Activated CD4-positive, alpha-beta T cell treated with anti-CD3 and anti-CD28 coated beads for 36 hours (primary cell): ENCODE measurements around the gene FTSJ3. TPM values are rescaled to one million over a fixed set of nuclear protein-coding genes. Genes with fewer than 3 reads are reported as not detected.
"Not testable (repeated sequence)": the region's sequence is repeated elsewhere in the genome, so short reads cannot be mapped to it uniquely, and the experiment has no call there.

Experiments
- ATAC-seq: fragments of 200-7000 bp; cut with Tn5 transposase; one replicate; pipeline ENCODE4 v1.10.0; 2021; ENCODE audit warnings: mild to moderate bottlenecking, moderate library complexity
- CTCF ChIA-PET: fragments of 350-600 bp; sonication (Branson Sonifier 250); formaldehyde crosslinking; loops from one replicate; lab custom pipeline; 2021; ENCODE audit warnings: antibody characterized with exemption; lab: Charles Lee
- POLR2A ChIA-PET: fragments of 350-600 bp; sonication (Branson Sonifier 250); formaldehyde crosslinking; loops from one replicate; lab custom pipeline; 2021; ENCODE audit warnings: antibody characterized with exemption, inconsistent platforms; lab: Charles Lee
- DNase-seq: peaks from one replicate; pipeline ENCODE4 v3.0.0-alpha.2; 2020
- H3K27ac Mint-ChIP-seq: one replicate; pipeline ENCODE4 v1.8.0; 2021; ENCODE audit warnings: mixed read lengths
- H3K27me3 Mint-ChIP-seq: one replicate; pipeline ENCODE4 v1.8.0; 2021; ENCODE audit warnings: mixed read lengths
- H3K36me3 Mint-ChIP-seq: one replicate; pipeline ENCODE4 v1.8.0; 2021; ENCODE audit warnings: low read depth, mixed read lengths
- H3K4me1 Mint-ChIP-seq: one replicate; pipeline ENCODE4 v1.8.0; 2021; ENCODE audit warnings: mixed read lengths
- H3K4me3 Mint-ChIP-seq: one replicate; pipeline ENCODE4 v1.8.0; 2021; ENCODE audit warnings: mild to moderate bottlenecking, moderate library complexity, mixed read lengths
- H3K9me3 Mint-ChIP-seq: one replicate; pipeline ENCODE4 v1.8.0; 2021; ENCODE audit warnings: low read depth, mixed read lengths
- intact Hi-C, 2 experiments: fragments of 100-400 bp; cut with DNase I in 1 of 2; cut with micrococcal nuclease in 1 of 2; formaldehyde crosslinking; loops; one replicate each; pipeline versions ENCODE4 v1.14.2 to v1.15.1; 2022 to 2024; cut with DNase I, micrococcal nuclease
- total RNA-seq, 2 experiments: library from RNA; stranded (reverse); gene quantifications; one replicate each; pipeline ENCODE4 v1.2.3, GENCODE V29; 2021

FTSJ3 gene
- total RNA-seq, result 10 to 100 TPM; 52.1 to 61.2 TPM

- Mint-ChIP-seq H3K9me3 (no peaks in the 10 kb centered on the region), H3K4me1 (peaks cover 72% of the 10 kb centered on the region), H3K27me3 (no peaks in the 10 kb centered on the region), H3K4me3 (peak within 1 kb of the TSS; percentile 88), H3K36me3 (peaks cover 84% of the 10 kb centered on the region), H3K27ac (peak within 1 kb of the TSS; percentile 99)
- POLR2A ChIA-PET, result interaction anchor here (0.9 to 2.5 kb wide), 4 partner anchors 9 to 54 kb away, joined by 3 to 20 read pairs (median 6); partner anchors contain the start of genes CCDC47, DDX42 and SMARCD2
- intact Hi-C loops, result loop anchor here (1.0 to 10.0 kb wide), 10 partner anchors 16 to 860 kb away; partner anchors contain the start of genes CCDC47 (in 2 of the 2), MAP3K3 (in 2 of the 2), STRADA (in 2 of the 2) and CEP95 (in 1 of the 2)
- CTCF ChIA-PET, result interaction anchor here (1.0 to 1.6 kb wide), 6 partner anchors 12 to 129 kb away, joined by 3 to 6 read pairs (median 4); partner anchors contain the start of genes DDX42 and SMARCD2
- peak; percentile 94 for ATAC-seq
- peak; percentile 97 for DNase-seq
Observed at GRCh38 chr17:63827002-63827800, at the start of gene FTSJ3, which contains the start of gene PSMC5. TSS of gene FTSJ3 (minus strand) at chr17:63827663. CDS start at chr17:63826902, 761 bp downstream. TSS of gene PSMC5 (plus strand) at chr17:63827431. CDS start at chr17:63827491, 60 bp downstream.

- CTCF ChIA-PET, result interaction anchor here (0.9 kb wide), 1 partner anchor 10 kb away, joined by 6 read pairs; no protein-coding TSS in a partner anchor
- H3K27me3 Mint-ChIP-seq, intact Hi-C loops, H3K27ac Mint-ChIP-seq, H3K9me3 Mint-ChIP-seq, H3K4me3 Mint-ChIP-seq, ATAC-seq, DNase-seq, H3K36me3 Mint-ChIP-seq, H3K4me1 Mint-ChIP-seq: not testable (repeated sequence)
- POLR2A ChIA-PET, result interaction anchor here (0.6 kb wide), 1 partner anchor 259 kb away, joined by 7 read pairs; no protein-coding TSS in a partner anchor
Observed at GRCh38 chr17:63874693-63875092, 47.2 kb upstream of the FTSJ3 start.

- H3K4me3 Mint-ChIP-seq, DNase-seq, H3K36me3 Mint-ChIP-seq, intact Hi-C loops, ATAC-seq, H3K27ac Mint-ChIP-seq, H3K27me3 Mint-ChIP-seq, H3K4me1 Mint-ChIP-seq, H3K9me3 Mint-ChIP-seq: not testable (repeated sequence)
- ChIA-PET POLR2A (interaction anchor here (0.6 kb wide), 1 partner anchor 260 kb away, joined by 7 read pairs; no protein-coding TSS in a partner anchor), CTCF (interaction anchor here (0.9 kb wide), 1 partner anchor 9 kb away, joined by 6 read pairs; no protein-coding TSS in a partner anchor)
Observed at GRCh38 chr17:63874061-63874626, 46.7 kb upstream of the FTSJ3 start.

GRCh38 chr17:63873577-63873976 lies 46.1 kb upstream of the FTSJ3 start, which contains the start of gene CSH2:
TSS of gene CSH2 (minus strand) at chr17:63873677. CDS start at chr17:63873614, 63 bp downstream.
- H3K36me3 Mint-ChIP-seq, H3K27me3 Mint-ChIP-seq, ATAC-seq, H3K4me1 Mint-ChIP-seq, H3K27ac Mint-ChIP-seq, CTCF ChIA-PET, DNase-seq, H3K4me3 Mint-ChIP-seq, POLR2A ChIA-PET, H3K9me3 Mint-ChIP-seq, intact Hi-C loops: not testable (repeated sequence)

- H3K4me3 Mint-ChIP-seq, H3K4me1 Mint-ChIP-seq, H3K9me3 Mint-ChIP-seq, H3K27ac Mint-ChIP-seq, ATAC-seq, H3K36me3 Mint-ChIP-seq, H3K27me3 Mint-ChIP-seq, CTCF ChIA-PET, POLR2A ChIA-PET, intact Hi-C loops, DNase-seq: not testable (repeated sequence)
Observed at GRCh38 chr17:63871646-63872365, 44.3 kb upstream of the FTSJ3 start.

GRCh38 chr17:63870292-63870665 lies 42.8 kb upstream of the FTSJ3 start:
- H3K4me1 Mint-ChIP-seq, H3K9me3 Mint-ChIP-seq, H3K4me3 Mint-ChIP-seq, ATAC-seq, H3K27me3 Mint-ChIP-seq, DNase-seq, H3K27ac Mint-ChIP-seq, POLR2A ChIA-PET, intact Hi-C loops, H3K36me3 Mint-ChIP-seq: not testable (repeated sequence)
- CTCF ChIA-PET, result interaction anchor here (0.8 to 1.7 kb wide), 5 partner anchors 10 to 22 kb away, joined by 3 to 7 read pairs (median 3); partner anchors contain the start of gene GH2

GRCh38 chr17:63869491-63870291 lies 42.2 kb upstream of the FTSJ3 start:
- intact Hi-C loops, POLR2A ChIA-PET, H3K9me3 Mint-ChIP-seq, H3K27me3 Mint-ChIP-seq, H3K36me3 Mint-ChIP-seq, H3K27ac Mint-ChIP-seq, H3K4me1 Mint-ChIP-seq, H3K4me3 Mint-ChIP-seq, DNase-seq, ATAC-seq: not testable (repeated sequence)
- CTCF ChIA-PET, result interaction anchor here (0.8 to 1.7 kb wide), 5 partner anchors 10 to 21 kb away, joined by 3 to 7 read pairs (median 3); partner anchors contain the start of gene GH2

- POLR2A ChIA-PET, result interaction anchor here (0.6 to 0.7 kb wide), 2 partner anchors 153 to 194 kb away, joined by 3 to 9 read pairs; no protein-coding TSS in a partner anchor
- CTCF ChIA-PET, result interaction anchor here (0.6 to 4.1 kb wide), 20 partner anchors 9 to 424 kb away, joined by 3 to 22 read pairs (median 4); partner anchors contain the start of genes ICAM2 and SMARCD2
- H3K4me3 Mint-ChIP-seq, H3K4me1 Mint-ChIP-seq, H3K27me3 Mint-ChIP-seq, DNase-seq, H3K36me3 Mint-ChIP-seq, ATAC-seq, H3K9me3 Mint-ChIP-seq, H3K27ac Mint-ChIP-seq: not testable (repeated sequence)
- intact Hi-C loops, result loop anchor here in 1 of 2 experiments (1.0 kb wide), 1 partner anchor 40 kb away; no protein-coding TSS in a partner anchor
Observed at GRCh38 chr17:63866625-63867024, 39.2 kb upstream of the FTSJ3 start.

GRCh38 chr17:63859257-63859656 lies 31.8 kb upstream of the FTSJ3 start:
- H3K4me3 Mint-ChIP-seq, result no peak overlapping the region
- H3K9me3 Mint-ChIP-seq, result no peaks in the 10 kb centered on the region
- DNase-seq (no peak), ATAC-seq (no peak)
- ChIA-PET POLR2A (no interaction called here), CTCF (interaction anchor here (0.5 to 3.3 kb wide), 10 partner anchors 10 to 441 kb away, joined by 3 to 19 read pairs (median 5); no protein-coding TSS in a partner anchor)
- intact Hi-C loops, result no loop called here
- no peaks in the 10 kb centered on the region for H3K4me1 Mint-ChIP-seq
- H3K27me3 Mint-ChIP-seq, result no peaks in the 10 kb centered on the region
- H3K36me3 Mint-ChIP-seq, result no peaks in the 10 kb centered on the region
- H3K27ac Mint-ChIP-seq, result no peak overlapping the region

GRCh38 chr17:63856425-63856824 lies 29.0 kb upstream of the FTSJ3 start:
- H3K4me1 Mint-ChIP-seq, DNase-seq, intact Hi-C loops, H3K4me3 Mint-ChIP-seq, H3K27me3 Mint-ChIP-seq, ATAC-seq, H3K27ac Mint-ChIP-seq, H3K36me3 Mint-ChIP-seq, H3K9me3 Mint-ChIP-seq, POLR2A ChIA-PET: not testable (repeated sequence)
- CTCF ChIA-PET, result interaction anchor here (0.6 to 4.2 kb wide), 4 partner anchors 8 to 436 kb away, joined by 3 to 22 read pairs (median 4); no protein-coding TSS in a partner anchor
